Measurements from ENCODE around the gene SCMH1.
"Not testable (repeated sequence)": the region's sequence is repeated elsewhere in the genome, so short reads cannot be mapped to it uniquely, and the experiment has no call there.

The SCMH1 gene

GRCh38 chr1:41152622-41153044 lies 89.5 kb downstream of the SCMH1 start:
- no peak for DNase-seq (ENCODE audit: low read depth in 2 of 2)

- DNase-seq (ENCODE audit: low read depth in 2 of 2): no peak
Observed at GRCh38 chr1:41151846-41152245, 90.3 kb downstream of the SCMH1 start.

- DNase-seq (ENCODE audit: low read depth in 2 of 2): no peak
Observed at GRCh38 chr1:41149570-41149969, 92.5 kb downstream of the SCMH1 start.

- no peak for DNase-seq (ENCODE audit: low read depth in 2 of 2)
Observed at GRCh38 chr1:41144285-41144684, 97.8 kb downstream of the SCMH1 start.

GRCh38 chr1:41138549-41138948 lies 103.6 kb downstream of the SCMH1 start:
- DNase-seq (ENCODE audit: low read depth in 2 of 2): no peak

- DNase-seq (ENCODE audit: low read depth in 2 of 2): no peak
Observed at GRCh38 chr1:41135196-41135947, 106.7 kb downstream of the SCMH1 start.

GRCh38 chr1:41134325-41134724 lies 107.8 kb downstream of the SCMH1 start:
- DNase-seq (ENCODE audit: low read depth in 2 of 2): not testable (repeated sequence)

GRCh38 chr1:41122851-41123518 lies 119.1 kb downstream of the SCMH1 start:
- no peak for DNase-seq (ENCODE audit: low read depth in 2 of 2)

- DNase-seq (ENCODE audit: low read depth in 2 of 2): no peak
Observed at GRCh38 chr1:41122148-41122547, 120.0 kb downstream of the SCMH1 start.

- no peak for DNase-seq (ENCODE audit: low read depth in 2 of 2)
Observed at GRCh38 chr1:41118645-41119044, 123.5 kb downstream of the SCMH1 start.

GRCh38 chr1:41117241-41117640 lies 124.9 kb downstream of the SCMH1 start:
- DNase-seq (ENCODE audit: low read depth in 2 of 2): not testable (repeated sequence)

GRCh38 chr1:41110736-41111135 lies 131.4 kb downstream of the SCMH1 start:
- no peak for DNase-seq (ENCODE audit: low read depth in 2 of 2)

- no peak for DNase-seq (ENCODE audit: low read depth in 2 of 2)
Observed at GRCh38 chr1:41110286-41110685, 131.8 kb downstream of the SCMH1 start.

GRCh38 chr1:41109310-41110197 lies 132.6 kb downstream of the SCMH1 start:
- no peak for DNase-seq (ENCODE audit: low read depth in 2 of 2)

- no peak for DNase-seq (ENCODE audit: low read depth in 2 of 2)
Observed at GRCh38 chr1:41108696-41109275, 133.3 kb downstream of the SCMH1 start.

GRCh38 chr1:41103766-41104165 lies 138.3 kb downstream of the SCMH1 start:
- DNase-seq (ENCODE audit: low read depth in 2 of 2): no peak

- DNase-seq (ENCODE audit: low read depth in 2 of 2): no peak
Observed at GRCh38 chr1:41102653-41103052, 139.5 kb downstream of the SCMH1 start.

GRCh38 chr1:41101950-41102607 lies 140.0 kb downstream of the SCMH1 start:
- DNase-seq (ENCODE audit: low read depth in 2 of 2): no peak

- DNase-seq (ENCODE audit: low read depth in 2 of 2): no peak
Observed at GRCh38 chr1:41101076-41101475, 141.0 kb downstream of the SCMH1 start.

- DNase-seq (ENCODE audit: low read depth in 2 of 2): no peak
Observed at GRCh38 chr1:41100170-41100569, 141.9 kb downstream of the SCMH1 start.

GRCh38 chr1:41098730-41099460 lies 143.2 kb downstream of the SCMH1 start:
- DNase-seq (ENCODE audit: low read depth in 2 of 2): no peak

All from stimulated activated CD8-positive, alpha-beta memory T cell treated with anti-CD3 and anti-CD28 coated beads, Interleukin-7, amount 100 ng/mL, for 1 hour (primary cell).